ENCODE measurements around the gene REV1. TPM values are rescaled to one million over a fixed set of nuclear protein-coding genes. Genes with fewer than 3 reads are reported as not detected.

The REV1 gene
- total RNA-seq, 1 experiment from 2014 or later: 38.7 TPM

DNA sequence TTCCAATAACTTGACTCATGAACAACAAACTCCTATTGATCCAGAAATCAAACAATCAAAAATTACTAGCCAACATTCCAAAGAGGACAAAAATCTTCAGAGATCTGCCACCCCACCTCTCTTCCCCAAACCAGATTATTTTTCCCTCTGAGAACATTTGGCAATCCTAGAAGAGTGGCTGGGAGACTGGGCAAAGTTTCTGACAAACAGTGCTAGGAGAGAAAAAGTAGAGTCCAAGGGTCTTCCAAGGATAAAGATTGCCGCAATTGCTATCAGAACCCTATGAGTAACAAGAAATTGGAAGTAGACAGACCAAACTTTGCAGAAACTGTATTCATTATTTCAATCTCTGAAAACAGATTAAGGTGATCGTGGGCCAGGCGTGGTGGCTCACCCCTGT is 22.4 kb downstream of the REV1 start:
- DNase-seq (ENCODE audit: low spot score) (no peak), ATAC-seq (no peak)
- Mint-ChIP-seq H3K27ac (peak overlapping the region; percentile 37), H3K4me1 (peaks cover 40% of the 10 kb centered on the region), H3K27me3 (ENCODE audit: low read depth) (no peaks in the 10 kb centered on the region), H3K4me3 (no peak overlapping the region), H3K36me3 (peaks cover 19% of the 10 kb centered on the region), H3K9me3 (peaks cover 14% of the 10 kb centered on the region)
- ChIA-PET POLR2A (no interaction called here), CTCF (no interaction called here)
- TF ChIP-seq ETV6 (CRISPR knock-in tag; IDR thresholded peaks at IDR 0.05) (no peak), RELA (CRISPR knock-in tag; IDR thresholded peaks at IDR 0.05; ENCODE audit: borderline replicate concordance) (no peak), OVOL2 (CRISPR knock-in tag; IDR thresholded peaks at IDR 0.05; ENCODE audit: borderline replicate concordance) (no peak)

DNA sequence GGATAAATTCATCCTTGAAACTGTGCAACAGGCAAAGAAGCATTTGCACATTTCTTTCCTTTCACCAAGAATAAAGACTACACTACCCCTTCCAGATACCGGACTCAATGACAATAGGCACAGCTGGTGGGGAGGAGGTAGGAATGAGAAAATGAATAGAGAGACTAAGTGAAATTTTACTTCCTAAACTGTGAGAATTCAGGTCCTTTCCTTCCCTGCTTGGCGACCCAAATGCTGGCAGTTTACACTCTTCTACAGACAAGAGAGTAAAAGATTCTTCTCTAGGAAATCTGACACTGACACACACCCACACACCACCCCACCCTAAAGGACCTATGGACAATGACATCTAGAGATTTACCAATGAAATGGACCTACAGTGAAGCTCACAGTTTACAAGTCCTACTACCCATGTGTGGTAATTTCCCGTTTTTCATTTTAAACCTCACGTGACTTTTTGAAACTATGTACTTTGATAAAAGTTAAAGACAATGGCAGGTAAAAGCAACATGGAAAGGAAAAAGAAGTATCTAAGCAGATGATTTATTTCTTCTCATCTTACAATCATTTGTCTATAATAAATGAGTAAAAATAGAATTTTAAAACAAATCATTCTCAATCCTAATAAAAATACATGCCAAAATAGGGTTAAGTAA is 27.9 kb downstream of the REV1 start:
- DNase-seq (ENCODE audit: low spot score) (no peak), ATAC-seq (peak; percentile 28; the same call in 1 of the 2 replicates)
- Mint-ChIP-seq H3K9me3 (no peaks in the 10 kb centered on the region), H3K4me1 (peaks cover 14% of the 10 kb centered on the region), H3K27me3 (ENCODE audit: low read depth) (no peaks in the 10 kb centered on the region; the same call in 1 of the 2 replicates), H3K4me3 (no peak overlapping the region), H3K36me3 (peaks cover 42% of the 10 kb centered on the region), H3K27ac (peak overlapping the region; percentile 74)
- peak; percentile 82 for TF ChIP-seq ZNF317 (CRISPR knock-in tag; IDR thresholded peaks at IDR 0.05; ENCODE audit: borderline replicate concordance, low read depth)
- no peak for TF ChIP-seq NR1H2 (CRISPR knock-in tag; IDR thresholded peaks at IDR 0.05)
- TF ChIP-seq TCF7 (CRISPR knock-in tag; IDR thresholded peaks at IDR 0.05; ENCODE audit: low read depth): no peak
- TF ChIP-seq, protein P1, sequence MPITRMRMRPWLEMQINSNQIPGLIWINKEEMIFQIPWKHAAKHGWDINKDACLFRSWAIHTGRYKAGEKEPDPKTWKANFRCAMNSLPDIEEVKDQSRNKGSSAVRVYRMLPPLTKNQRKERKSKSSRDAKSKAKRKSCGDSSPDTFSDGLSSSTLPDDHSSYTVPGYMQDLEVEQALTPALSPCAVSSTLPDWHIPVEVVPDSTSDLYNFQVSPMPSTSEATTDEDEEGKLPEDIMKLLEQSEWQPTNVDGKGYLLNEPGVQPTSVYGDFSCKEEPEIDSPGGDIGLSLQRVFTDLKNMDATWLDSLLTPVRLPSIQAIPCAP (CRISPR knock-in tag; IDR thresholded peaks at IDR 0.05): no peak
- TF ChIP-seq, protein P2, sequence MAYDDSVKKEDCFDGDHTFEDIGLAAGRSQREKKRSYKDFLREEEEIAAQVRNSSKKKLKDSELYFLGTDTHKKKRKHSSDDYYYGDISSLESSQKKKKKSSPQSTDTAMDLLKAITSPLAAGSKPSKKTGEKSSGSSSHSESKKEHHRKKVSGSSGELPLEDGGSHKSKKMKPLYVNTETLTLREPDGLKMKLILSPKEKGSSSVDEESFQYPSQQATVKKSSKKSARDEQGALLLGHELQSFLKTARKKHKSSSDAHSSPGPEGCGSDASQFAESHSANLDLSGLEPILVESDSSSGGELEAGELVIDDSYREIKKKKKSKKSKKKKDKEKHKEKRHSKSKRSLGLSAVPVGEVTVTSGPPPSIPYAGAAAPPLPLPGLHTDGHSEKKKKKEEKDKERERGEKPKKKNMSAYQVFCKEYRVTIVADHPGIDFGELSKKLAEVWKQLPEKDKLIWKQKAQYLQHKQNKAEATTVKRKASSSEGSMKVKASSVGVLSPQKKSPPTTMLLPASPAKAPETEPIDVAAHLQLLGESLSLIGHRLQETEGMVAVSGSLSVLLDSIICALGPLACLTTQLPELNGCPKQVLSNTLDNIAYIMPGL (CRISPR knock-in tag; IDR thresholded peaks at IDR 0.05): no peak
- ChIA-PET CTCF (no interaction called here), POLR2A (no interaction called here)

DNA sequence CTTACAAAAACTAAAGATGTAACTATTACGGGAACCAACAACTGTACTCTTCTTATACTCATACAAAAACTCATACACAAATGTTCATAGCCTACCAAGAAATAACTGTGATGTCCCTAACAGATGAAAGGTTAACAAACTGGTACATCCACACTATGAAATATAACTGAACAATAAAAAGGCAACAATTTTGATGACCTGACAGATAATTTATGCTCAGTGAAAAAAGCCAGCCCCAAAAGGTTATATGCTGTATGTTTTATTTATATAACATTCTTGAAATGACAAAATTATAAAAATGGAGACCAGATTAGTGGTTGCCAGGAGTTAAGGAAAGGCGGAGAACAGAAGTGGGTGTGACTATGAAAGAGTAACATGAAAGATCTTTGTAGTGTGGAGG is 31.3 kb downstream of the REV1 start:
- no peak overlapping the region for H3K27ac Mint-ChIP-seq
- ATAC-seq (no peak), DNase-seq (ENCODE audit: low spot score) (no peak)
- no peaks in the 10 kb centered on the region; the same call in 1 of the 2 replicates for H3K27me3 Mint-ChIP-seq (ENCODE audit: low read depth)
- H3K4me3 Mint-ChIP-seq: no peak overlapping the region
- H3K4me1 Mint-ChIP-seq: peaks cover 14% of the 10 kb centered on the region
- POLR2A ChIA-PET: no interaction called here
- no peaks in the 10 kb centered on the region for H3K9me3 Mint-ChIP-seq
- CTCF ChIA-PET: no interaction called here
- H3K36me3 Mint-ChIP-seq: peaks cover 56% of the 10 kb centered on the region
- TF ChIP-seq, protein P3, sequence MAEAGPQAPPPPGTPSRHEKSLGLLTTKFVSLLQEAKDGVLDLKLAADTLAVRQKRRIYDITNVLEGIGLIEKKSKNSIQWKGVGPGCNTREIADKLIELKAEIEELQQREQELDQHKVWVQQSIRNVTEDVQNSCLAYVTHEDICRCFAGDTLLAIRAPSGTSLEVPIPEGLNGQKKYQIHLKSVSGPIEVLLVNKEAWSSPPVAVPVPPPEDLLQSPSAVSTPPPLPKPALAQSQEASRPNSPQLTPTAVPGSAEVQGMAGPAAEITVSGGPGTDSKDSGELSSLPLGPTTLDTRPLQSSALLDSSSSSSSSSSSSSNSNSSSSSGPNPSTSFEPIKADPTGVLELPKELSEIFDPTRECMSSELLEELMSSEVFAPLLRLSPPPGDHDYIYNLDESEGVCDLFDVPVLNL (CRISPR knock-in tag; IDR thresholded peaks at IDR 0.05; ENCODE audit: borderline replicate concordance, low read depth): no peak
- TF ChIP-seq ATF1 (CRISPR knock-in tag; IDR thresholded peaks at IDR 0.05) (no peak), RELA (CRISPR knock-in tag; IDR thresholded peaks at IDR 0.05; ENCODE audit: borderline replicate concordance) (no peak), CREB1 (CRISPR knock-in tag; IDR thresholded peaks at IDR 0.05) (no peak), MXD4 (CRISPR knock-in tag; IDR thresholded peaks at IDR 0.05; ENCODE audit: borderline replicate concordance) (no peak), ZNF219 (CRISPR knock-in tag; IDR thresholded peaks at IDR 0.05; ENCODE audit: borderline replicate concordance) (no peak), GTF2I (CRISPR knock-in tag; conservative IDR thresholded peaks at IDR 0.05) (no peak), TP53 (CRISPR knock-in tag; IDR thresholded peaks at IDR 0.05) (no peak)
- TF ChIP-seq, protein P4, sequence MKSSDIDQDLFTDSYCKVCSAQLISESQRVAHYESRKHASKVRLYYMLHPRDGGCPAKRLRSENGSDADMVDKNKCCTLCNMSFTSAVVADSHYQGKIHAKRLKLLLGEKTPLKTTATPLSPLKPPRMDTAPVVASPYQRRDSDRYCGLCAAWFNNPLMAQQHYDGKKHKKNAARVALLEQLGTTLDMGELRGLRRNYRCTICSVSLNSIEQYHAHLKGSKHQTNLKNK (CRISPR knock-in tag; IDR thresholded peaks at IDR 0.05): no peak
- TF ChIP-seq, protein P5, sequence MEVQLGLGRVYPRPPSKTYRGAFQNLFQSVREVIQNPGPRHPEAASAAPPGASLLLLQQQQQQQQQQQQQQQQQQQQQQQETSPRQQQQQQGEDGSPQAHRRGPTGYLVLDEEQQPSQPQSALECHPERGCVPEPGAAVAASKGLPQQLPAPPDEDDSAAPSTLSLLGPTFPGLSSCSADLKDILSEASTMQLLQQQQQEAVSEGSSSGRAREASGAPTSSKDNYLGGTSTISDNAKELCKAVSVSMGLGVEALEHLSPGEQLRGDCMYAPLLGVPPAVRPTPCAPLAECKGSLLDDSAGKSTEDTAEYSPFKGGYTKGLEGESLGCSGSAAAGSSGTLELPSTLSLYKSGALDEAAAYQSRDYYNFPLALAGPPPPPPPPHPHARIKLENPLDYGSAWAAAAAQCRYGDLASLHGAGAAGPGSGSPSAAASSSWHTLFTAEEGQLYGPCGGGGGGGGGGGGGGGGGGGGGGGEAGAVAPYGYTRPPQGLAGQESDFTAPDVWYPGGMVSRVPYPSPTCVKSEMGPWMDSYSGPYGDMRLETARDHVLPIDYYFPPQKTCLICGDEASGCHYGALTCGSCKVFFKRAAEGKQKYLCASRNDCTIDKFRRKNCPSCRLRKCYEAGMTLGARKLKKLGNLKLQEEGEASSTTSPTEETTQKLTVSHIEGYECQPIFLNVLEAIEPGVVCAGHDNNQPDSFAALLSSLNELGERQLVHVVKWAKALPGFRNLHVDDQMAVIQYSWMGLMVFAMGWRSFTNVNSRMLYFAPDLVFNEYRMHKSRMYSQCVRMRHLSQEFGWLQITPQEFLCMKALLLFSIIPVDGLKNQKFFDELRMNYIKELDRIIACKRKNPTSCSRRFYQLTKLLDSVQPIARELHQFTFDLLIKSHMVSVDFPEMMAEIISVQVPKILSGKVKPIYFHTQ (CRISPR knock-in tag; IDR thresholded peaks at IDR 0.05): no peak
- TF ChIP-seq, protein P6, sequence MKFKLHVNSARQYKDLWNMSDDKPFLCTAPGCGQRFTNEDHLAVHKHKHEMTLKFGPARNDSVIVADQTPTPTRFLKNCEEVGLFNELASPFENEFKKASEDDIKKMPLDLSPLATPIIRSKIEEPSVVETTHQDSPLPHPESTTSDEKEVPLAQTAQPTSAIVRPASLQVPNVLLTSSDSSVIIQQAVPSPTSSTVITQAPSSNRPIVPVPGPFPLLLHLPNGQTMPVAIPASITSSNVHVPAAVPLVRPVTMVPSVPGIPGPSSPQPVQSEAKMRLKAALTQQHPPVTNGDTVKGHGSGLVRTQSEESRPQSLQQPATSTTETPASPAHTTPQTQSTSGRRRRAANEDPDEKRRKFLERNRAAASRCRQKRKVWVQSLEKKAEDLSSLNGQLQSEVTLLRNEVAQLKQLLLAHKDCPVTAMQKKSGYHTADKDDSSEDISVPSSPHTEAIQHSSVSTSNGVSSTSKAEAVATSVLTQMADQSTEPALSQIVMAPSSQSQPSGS (CRISPR knock-in tag; IDR thresholded peaks at IDR 0.05; ENCODE audit: borderline replicate concordance, low read depth): no peak
- TF ChIP-seq, protein P7, sequence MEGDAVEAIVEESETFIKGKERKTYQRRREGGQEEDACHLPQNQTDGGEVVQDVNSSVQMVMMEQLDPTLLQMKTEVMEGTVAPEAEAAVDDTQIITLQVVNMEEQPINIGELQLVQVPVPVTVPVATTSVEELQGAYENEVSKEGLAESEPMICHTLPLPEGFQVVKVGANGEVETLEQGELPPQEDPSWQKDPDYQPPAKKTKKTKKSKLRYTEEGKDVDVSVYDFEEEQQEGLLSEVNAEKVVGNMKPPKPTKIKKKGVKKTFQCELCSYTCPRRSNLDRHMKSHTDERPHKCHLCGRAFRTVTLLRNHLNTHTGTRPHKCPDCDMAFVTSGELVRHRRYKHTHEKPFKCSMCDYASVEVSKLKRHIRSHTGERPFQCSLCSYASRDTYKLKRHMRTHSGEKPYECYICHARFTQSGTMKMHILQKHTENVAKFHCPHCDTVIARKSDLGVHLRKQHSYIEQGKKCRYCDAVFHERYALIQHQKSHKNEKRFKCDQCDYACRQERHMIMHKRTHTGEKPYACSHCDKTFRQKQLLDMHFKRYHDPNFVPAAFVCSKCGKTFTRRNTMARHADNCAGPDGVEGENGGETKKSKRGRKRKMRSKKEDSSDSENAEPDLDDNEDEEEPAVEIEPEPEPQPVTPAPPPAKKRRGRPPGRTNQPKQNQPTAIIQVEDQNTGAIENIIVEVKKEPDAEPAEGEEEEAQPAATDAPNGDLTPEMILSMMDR (IDR thresholded peaks at IDR 0.05): no peak
- TF ChIP-seq, protein P8, sequence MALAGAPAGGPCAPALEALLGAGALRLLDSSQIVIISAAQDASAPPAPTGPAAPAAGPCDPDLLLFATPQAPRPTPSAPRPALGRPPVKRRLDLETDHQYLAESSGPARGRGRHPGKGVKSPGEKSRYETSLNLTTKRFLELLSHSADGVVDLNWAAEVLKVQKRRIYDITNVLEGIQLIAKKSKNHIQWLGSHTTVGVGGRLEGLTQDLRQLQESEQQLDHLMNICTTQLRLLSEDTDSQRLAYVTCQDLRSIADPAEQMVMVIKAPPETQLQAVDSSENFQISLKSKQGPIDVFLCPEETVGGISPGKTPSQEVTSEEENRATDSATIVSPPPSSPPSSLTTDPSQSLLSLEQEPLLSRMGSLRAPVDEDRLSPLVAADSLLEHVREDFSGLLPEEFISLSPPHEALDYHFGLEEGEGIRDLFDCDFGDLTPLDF (CRISPR knock-in tag; IDR thresholded peaks at IDR 0.05): no peak

All from WTC11 (cell line).